ENCODE data around the gene PIEZO1.

Gene PIEZO1

DNA sequence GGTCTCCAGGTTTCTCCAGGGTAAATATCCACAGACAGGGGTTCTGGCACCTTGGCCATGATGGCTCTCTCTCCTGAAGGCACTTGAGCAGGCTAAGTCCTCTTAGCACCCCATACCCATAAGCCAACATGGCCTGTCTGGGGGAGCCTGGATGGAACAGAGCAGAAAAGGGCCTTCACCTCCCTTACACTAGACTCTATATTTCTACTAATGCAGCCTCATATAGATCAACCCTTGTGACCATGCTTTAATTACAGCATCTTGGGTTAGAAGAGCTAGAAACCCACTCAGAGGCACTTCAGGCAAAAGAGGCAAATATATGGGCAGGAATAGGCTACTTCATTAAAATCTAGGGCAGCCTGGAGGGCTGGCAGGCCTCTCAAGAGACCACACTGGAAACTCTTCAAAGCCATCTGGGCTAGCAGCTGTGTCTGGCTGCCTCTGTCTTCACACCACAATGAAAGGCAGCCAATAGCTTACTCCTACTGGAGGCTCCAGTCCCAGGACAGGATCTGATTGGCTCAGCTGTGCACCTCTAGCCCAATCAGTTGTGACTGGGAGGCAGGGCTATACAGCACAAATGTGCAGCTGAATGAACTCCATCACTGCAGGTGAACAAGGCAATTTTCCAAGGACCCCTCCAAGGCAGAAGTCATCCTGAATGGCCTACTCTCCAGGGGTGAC lies 13.9 kb upstream of the PIEZO1 start:
- CTCF ChIA-PET = interaction anchor here (0.8 to 4.1 kb wide), 6 partner anchors 11 to 62 kb away, joined by 3 to 22 read pairs (median 16); partner anchors contain the start of genes APRT and PIEZO1
- POLR2A ChIA-PET = no interaction called here
- no peak for DNase-seq (ENCODE audit: extremely low spot score)

DNA sequence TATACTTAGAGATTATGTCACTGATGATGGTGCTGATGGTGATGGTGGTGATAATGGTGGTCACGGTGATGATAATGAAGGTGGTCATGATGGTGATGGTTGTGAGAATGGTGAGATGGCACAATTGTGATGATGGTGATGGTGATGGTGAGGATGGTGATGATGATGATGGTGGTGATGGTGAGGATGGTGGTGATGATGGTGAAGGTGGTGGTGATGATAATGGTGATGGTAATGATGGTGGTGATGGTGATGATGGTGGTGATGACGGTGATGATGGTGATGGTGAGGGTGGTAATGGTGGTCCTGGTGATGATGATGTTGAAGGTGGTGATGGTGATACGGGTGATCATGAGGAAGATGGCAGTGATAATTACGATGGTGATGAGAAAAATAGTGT lies 13.1 kb upstream of the PIEZO1 start:
- ChIA-PET POLR2A (no interaction called here), CTCF (interaction anchor here (1.3 to 4.1 kb wide), 3 partner anchors 11 to 16 kb away, joined by 5 to 22 read pairs (median 19); partner anchors contain the start of gene APRT)
- TF ChIP-seq, protein P1, sequence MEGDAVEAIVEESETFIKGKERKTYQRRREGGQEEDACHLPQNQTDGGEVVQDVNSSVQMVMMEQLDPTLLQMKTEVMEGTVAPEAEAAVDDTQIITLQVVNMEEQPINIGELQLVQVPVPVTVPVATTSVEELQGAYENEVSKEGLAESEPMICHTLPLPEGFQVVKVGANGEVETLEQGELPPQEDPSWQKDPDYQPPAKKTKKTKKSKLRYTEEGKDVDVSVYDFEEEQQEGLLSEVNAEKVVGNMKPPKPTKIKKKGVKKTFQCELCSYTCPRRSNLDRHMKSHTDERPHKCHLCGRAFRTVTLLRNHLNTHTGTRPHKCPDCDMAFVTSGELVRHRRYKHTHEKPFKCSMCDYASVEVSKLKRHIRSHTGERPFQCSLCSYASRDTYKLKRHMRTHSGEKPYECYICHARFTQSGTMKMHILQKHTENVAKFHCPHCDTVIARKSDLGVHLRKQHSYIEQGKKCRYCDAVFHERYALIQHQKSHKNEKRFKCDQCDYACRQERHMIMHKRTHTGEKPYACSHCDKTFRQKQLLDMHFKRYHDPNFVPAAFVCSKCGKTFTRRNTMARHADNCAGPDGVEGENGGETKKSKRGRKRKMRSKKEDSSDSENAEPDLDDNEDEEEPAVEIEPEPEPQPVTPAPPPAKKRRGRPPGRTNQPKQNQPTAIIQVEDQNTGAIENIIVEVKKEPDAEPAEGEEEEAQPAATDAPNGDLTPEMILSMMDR (IDR thresholded peaks at IDR 0.05; ENCODE audit: control extremely low read depth, extremely low read depth, low read depth, missing control alignments) = no peak
- DNase-seq (ENCODE audit: extremely low spot score) = no peak

More for the DNA sequence above, 13.9 kb upstream of the PIEZO1 start:
- TF ChIP-seq, protein P1 (IDR thresholded peaks at IDR 0.05; ENCODE audit: control extremely low read depth, extremely low read depth, low read depth, missing control alignments) = no peak

DNA sequence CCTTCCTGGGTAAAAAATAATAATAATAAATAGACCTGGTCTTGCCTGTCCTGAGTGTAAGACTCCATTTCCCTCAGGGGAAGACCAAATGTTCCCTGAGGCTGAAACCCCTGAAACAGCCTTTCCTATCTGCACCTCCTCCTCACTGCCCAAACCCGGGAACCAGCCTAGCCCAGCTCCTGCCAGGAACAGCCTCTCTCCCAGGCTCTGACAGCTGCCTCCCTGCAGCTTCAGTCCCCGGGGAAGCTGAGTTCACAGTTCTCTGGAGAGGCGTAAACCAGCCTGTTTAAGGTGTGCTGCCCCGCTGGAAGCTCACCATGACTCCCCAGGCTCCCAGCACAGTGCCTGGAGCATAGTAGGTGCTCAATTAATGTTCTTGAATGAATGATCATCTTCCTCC lies 11.3 kb upstream of the PIEZO1 start:
- ChIA-PET POLR2A (no interaction called here), CTCF (interaction anchor here (0.8 to 2.6 kb wide), 4 partner anchors 10 to 62 kb away, joined by 3 to 6 read pairs (median 4); no protein-coding TSS in a partner anchor)
- TF ChIP-seq, protein P1 (IDR thresholded peaks at IDR 0.05; ENCODE audit: control extremely low read depth, extremely low read depth, low read depth, missing control alignments) = no peak
- DNase-seq (ENCODE audit: extremely low spot score) = no peak

DNA sequence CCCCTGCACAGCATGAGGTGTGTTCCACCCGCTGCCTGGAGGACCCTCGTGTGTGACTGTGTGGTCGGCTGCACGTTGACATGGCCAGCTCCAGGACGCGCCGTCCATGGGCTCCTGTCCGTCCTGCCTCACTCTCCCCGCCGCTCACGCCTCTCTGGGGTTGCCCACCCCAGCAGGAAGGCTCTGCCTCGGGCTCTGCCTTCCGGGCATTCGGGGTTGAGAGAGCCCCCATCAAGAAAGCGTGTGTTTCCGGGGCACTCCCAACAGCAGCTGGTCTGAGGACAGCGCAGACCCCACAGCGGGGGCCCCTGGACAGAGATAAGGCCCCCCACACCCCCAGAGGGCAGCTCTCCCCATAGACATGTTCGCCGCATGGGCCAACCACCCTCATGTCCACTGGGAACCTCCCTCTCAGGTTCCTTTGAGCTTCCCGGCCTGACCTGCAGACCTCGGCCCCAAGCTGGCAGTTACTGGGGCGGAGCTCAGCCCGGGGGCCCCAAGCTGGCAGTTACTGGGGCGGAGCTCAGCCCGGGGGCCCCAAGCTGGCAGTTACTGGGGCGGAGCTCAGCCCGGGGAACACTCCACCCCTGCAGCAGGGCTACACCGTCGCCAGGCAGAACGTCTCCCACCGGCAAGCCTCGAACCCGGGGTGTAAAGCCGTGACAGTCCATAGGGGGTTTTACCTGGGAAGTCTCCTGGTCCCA lies 8.4 kb upstream of the PIEZO1 start:
- TF ChIP-seq, protein P1 (IDR thresholded peaks at IDR 0.05; ENCODE audit: control extremely low read depth, extremely low read depth, low read depth, missing control alignments) = no peak
- ChIA-PET POLR2A (no interaction called here), CTCF (interaction anchor here (1.1 to 1.3 kb wide), 3 partner anchors 10 to 65 kb away, joined by 3 to 5 read pairs (median 4); partner anchors contain the start of gene CDT1)
- no peak for DNase-seq (ENCODE audit: extremely low spot score)

DNA sequence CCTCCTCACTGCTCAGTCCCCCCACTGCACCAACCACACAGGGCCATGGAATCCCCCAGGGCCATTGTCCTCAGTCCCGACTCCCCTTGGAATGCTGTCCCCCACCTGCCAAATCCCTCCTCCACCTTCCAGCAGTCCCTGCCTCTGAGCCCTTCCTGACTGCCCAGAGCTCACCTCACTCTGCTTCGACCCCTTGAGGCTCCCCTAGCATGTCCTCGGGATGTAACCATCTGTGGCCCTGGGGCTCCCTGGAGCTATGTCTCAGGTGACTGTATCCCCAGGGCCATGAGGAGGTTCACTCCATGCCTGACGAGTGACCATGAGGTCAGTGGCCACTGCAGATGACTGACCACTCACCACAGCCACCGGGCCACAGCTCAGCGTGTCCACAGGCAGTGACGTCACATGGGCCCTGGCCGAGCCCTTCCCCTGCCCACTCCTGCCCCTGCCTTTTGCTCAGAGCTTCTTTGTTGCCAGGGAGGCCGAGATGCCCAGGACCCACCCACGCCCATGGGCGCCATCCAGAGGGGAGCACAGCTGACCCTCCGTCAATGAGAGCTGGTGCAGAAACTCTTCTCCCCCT lies 7.7 kb upstream of the PIEZO1 start:
- TF ChIP-seq, protein P1 (IDR thresholded peaks at IDR 0.05; ENCODE audit: control extremely low read depth, extremely low read depth, low read depth, missing control alignments) = no peak
- ChIA-PET POLR2A (no interaction called here), CTCF (interaction anchor here (0.7 to 1.3 kb wide), 4 partner anchors 11 to 66 kb away, joined by 3 to 5 read pairs (median 4); partner anchors contain the start of gene CDT1)
- DNase-seq (ENCODE audit: extremely low spot score) = no peak

DNA sequence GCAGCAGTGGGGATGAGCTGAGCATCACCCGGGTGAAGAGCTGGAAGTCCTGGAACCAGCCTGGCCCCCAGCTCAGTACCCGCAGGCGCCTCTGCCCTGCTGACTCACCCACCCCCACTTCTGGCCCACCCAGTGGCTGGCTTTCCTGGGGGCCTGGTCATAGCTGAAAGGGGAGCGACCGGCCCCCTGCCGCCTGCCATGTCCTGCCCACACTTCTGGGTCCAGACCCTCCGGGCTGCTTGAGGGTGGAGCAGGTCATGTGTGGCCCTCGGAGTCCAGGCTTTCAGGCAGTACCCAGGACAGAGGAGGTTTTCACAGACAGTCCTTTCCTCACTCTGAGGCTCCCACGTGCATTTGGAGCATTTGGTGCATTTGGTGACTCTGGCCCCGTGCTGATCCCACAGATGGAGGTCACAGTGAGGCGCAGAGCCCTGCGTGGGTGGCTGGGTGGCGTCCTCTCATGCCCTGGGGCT lies 7.1 kb upstream of the PIEZO1 start:
- TF ChIP-seq, protein P1 (IDR thresholded peaks at IDR 0.05; ENCODE audit: control extremely low read depth, extremely low read depth, low read depth, missing control alignments) = no peak
- ChIA-PET POLR2A (no interaction called here), CTCF (interaction anchor here (0.7 to 1.1 kb wide), 2 partner anchors 12 to 23 kb away, joined by 3 to 4 read pairs; partner anchors contain the start of gene CDT1)
- DNase-seq (ENCODE audit: extremely low spot score) = no peak

Measured in GM10248 (cell line).